HCT116 (cell line): ENCODE results near the gene ABCG1. TPM values are rescaled to one million over a fixed set of nuclear protein-coding genes. Genes with fewer than 3 reads are reported as not detected.

Experiments used
- ATAC-seq: fragments of 200-7000 bp; cut with Tn5 transposase; 2 replicates; pipeline ENCODE4 v1.9.1; 2020; ENCODE audit warnings: mild to moderate bottlenecking, moderate library complexity
- BruUV-seq: library from RNA; stranded (reverse); fragments of 400-500 nt; replicated peaks from 2 replicates; lab custom pipeline; 2021; lab: Mats Ljungman, UMichigan
- CTCF ChIA-PET: fragments of 300-600 bp; sonication (Branson Sonifier 250); formaldehyde crosslinking; loops from one replicate; lab custom pipeline; 2021; ENCODE audit warnings: antibody characterized with exemption; lab: Charles Lee
- POLR2A ChIA-PET: fragments of 300-600, 350-600 bp; sonication (Branson Sonifier 250); formaldehyde crosslinking; loops from one replicate; lab custom pipeline; 2021; ENCODE audit warnings: antibody characterized with exemption; lab: Charles Lee
- RAD21 ChIA-PET, 2 experiments: fragments of 300-600 bp; sonication (Branson Sonifier 250); formaldehyde crosslinking; loops; one replicate each; lab custom pipeline; 2023; ENCODE audit warnings: low total read pairs in 2 of 2; ENCODE audit not compliant: uncharacterized antibody in 2 of 2, unreplicated experiment in 2 of 2, low non-redundant PET in 1 of 2; lab: Charles Lee
- DNase-seq: peaks from one replicate; pipeline ENCODE4 v3.0.0-alpha.2; 2010; ENCODE audit warnings: low read depth, low spot score
- H2AFZ ChIP-seq: fragments of 200-600 bp; shearing (Covaris generic), sonication (generic); 2 replicates; pipeline ENCODE4 v1.6.1; 2017; ENCODE audit warnings: low read depth, mixed run types, mixed read lengths, antibody characterized with exemption, low read length; ENCODE audit not compliant: poor library complexity, severe bottlenecking
- H3K27ac ChIP-seq: 2 replicates; pipeline ENCODE4 v1.5.1; 2012; ENCODE audit warnings: low read depth, low read length
- H3K27me3 ChIP-seq: fragments of 200-600 bp; sonication (generic); 2 replicates; pipeline ENCODE4 v1.6.1; 2016; ENCODE audit warnings: mixed run types, low read length, mixed read lengths; ENCODE audit not compliant: insufficient read depth
- H3K36me3 ChIP-seq, 2 experiments: fragments of 200-500 bp in 1 of 2; fragments of 200-600 bp in 1 of 2; sonication (Bioruptor generic) in 1 of 2; sonication (generic) in 1 of 2; 2 replicates each; pipeline versions ENCODE4 v1.5.1 to v1.6.1; 2014 to 2016; ENCODE audit warnings: low read length in 2 of 2, inconsistent platforms in 1 of 2, mixed read lengths in 1 of 2, mixed run types in 1 of 2; ENCODE audit not compliant: insufficient read depth in 2 of 2, control insufficient read depth in 1 of 2
- H3K4me1 ChIP-seq, 2 experiments: fragments of 200-600 bp in 1 of 2; sonication (generic) in 1 of 2; 2 replicates each; pipeline versions ENCODE4 v1.5.1 to v1.6.1; 2012 to 2017; ENCODE audit warnings: low read length in 2 of 2, inconsistent platforms in 1 of 2, mild to moderate bottlenecking in 1 of 2, mixed read lengths in 1 of 2, mixed run types in 1 of 2, moderate library complexity in 1 of 2; ENCODE audit not compliant: insufficient read depth in 2 of 2, control insufficient read depth in 1 of 2
- H3K4me2 ChIP-seq: fragments of 200-600 bp; sonication (generic); 2 replicates; pipeline ENCODE4 v1.6.1; 2017; ENCODE audit warnings: mixed run types, low read length, mixed read lengths
- H3K4me3 ChIP-seq, 2 experiments: fragments of 200-600 bp in 1 of 2; sonication (generic) in 1 of 2; replicated peaks in 1 of 2; 2 replicates each; pipeline ENCODE4 v1.5.1; 2011 to 2016; ENCODE audit warnings: low read length in 2 of 2, control low read depth in 1 of 2, low read depth in 1 of 2, mild to moderate bottlenecking in 1 of 2, mixed read lengths in 1 of 2, mixed run types in 1 of 2
- H3K79me2 ChIP-seq: fragments of 200-600 bp; sonication (generic); 2 replicates; pipeline ENCODE4 v1.6.1; 2017; ENCODE audit warnings: mild to moderate bottlenecking, mixed run types, low read length, moderate library complexity, mixed read lengths; ENCODE audit not compliant: insufficient read depth
- H3K9ac ChIP-seq: fragments of 200-600 bp; sonication (generic); 2 replicates; pipeline ENCODE4 v1.6.1; 2016; ENCODE audit warnings: low read length, mixed read lengths
- H3K9me2 ChIP-seq: fragments of 200-600 bp; sonication (generic), shearing (Covaris generic); 2 replicates; pipeline ENCODE4 v1.6.1; 2017; ENCODE audit warnings: mixed run types, mild to moderate bottlenecking, moderate library complexity; ENCODE audit not compliant: insufficient read depth
- H3K9me3 ChIP-seq, 2 experiments: fragments of 200-500 bp in 1 of 2; fragments of 200-600 bp in 1 of 2; sonication (Bioruptor generic) in 1 of 2; sonication (generic) in 1 of 2; 2 replicates each; pipeline ENCODE4 v1.6.1; 2014 to 2017; ENCODE audit warnings: low read length in 2 of 2, mixed read lengths in 2 of 2, inconsistent platforms in 1 of 2, low read depth in 1 of 2, mild to moderate bottlenecking in 1 of 2, mixed run types in 1 of 2, moderate library complexity in 1 of 2; ENCODE audit not compliant: control insufficient read depth in 1 of 2, insufficient read depth in 1 of 2
- H4K20me1 ChIP-seq: fragments of 200-600 bp; sonication (generic), shearing (Covaris generic); 2 replicates; pipeline ENCODE4 v1.6.1; 2017; ENCODE audit warnings: mixed run types, mild to moderate bottlenecking, moderate library complexity; ENCODE audit not compliant: insufficient read depth
- ELF1 ChIP-seq: IDR thresholded peaks from 2 replicates; pipeline ENCODE4 v1.6.1; 2012; ENCODE audit warnings: low read depth, borderline replicate concordance
- EZH2 ChIP-seq: fragments of 200-600 bp; sonication (generic); IDR thresholded peaks from 2 replicates; pipeline ENCODE4 v1.6.1; 2017; ENCODE audit warnings: antibody characterized with exemption, mixed run types
- FOSL1 ChIP-seq: IDR thresholded peaks from 2 replicates; pipeline ENCODE4 v1.6.1; 2012; ENCODE audit warnings: low read depth
- POLR2AphosphoS5 ChIP-seq: IDR thresholded peaks from 2 replicates; pipeline ENCODE4 v1.6.1; 2011; ENCODE audit warnings: mild to moderate bottlenecking, low read depth, low read length, moderate library complexity
- RAD21 ChIP-seq: IDR thresholded peaks from 2 replicates; pipeline ENCODE4 v1.6.1; 2012; ENCODE audit warnings: low read depth, mild to moderate bottlenecking
- SIN3A ChIP-seq: IDR thresholded peaks from 2 replicates; pipeline ENCODE4 v1.6.1; 2012; ENCODE audit warnings: low read depth
- SRF ChIP-seq: IDR thresholded peaks from 2 replicates; pipeline ENCODE4 v1.6.1; 2012; ENCODE audit warnings: low read depth
- TCF7L2 ChIP-seq: IDR thresholded peaks from 2 replicates; pipeline ENCODE4 v1.7.0; 2011; ENCODE audit warnings: borderline replicate concordance, inconsistent platforms; ENCODE audit not compliant: insufficient read depth, insufficient read length; ENCODE audit errors: extremely low read depth
- ZNF274 ChIP-seq: fragments of 200-500 bp; sonication (Bioruptor generic); IDR thresholded peaks from 2 replicates; pipeline ENCODE4 v1.6.1; 2014; ENCODE audit warnings: mild to moderate bottlenecking, low read depth, low read length, inconsistent platforms
- intact Hi-C: fragments of 100-400 bp; cut with micrococcal nuclease; formaldehyde crosslinking; loops from 2 replicates; pipeline ENCODE4 v1.10.0; 2022
- total RNA-seq: library from RNA; stranded (reverse); gene quantifications from one replicate; pipeline ENCODE4 v1.2.1, GENCODE V29; 2021; ENCODE audit not compliant: unreplicated experiment
- TF ChIP-seq, protein P1 (sequence below), 3 experiments: fragments of 200-600 bp in 1 of 3; sonication (generic) in 1 of 3; IDR thresholded peaks in 2 of 3; conservative IDR thresholded peaks in 1 of 3; 2 replicates each; pipeline ENCODE4 v1.5.1; 2012 to 2017; ENCODE audit warnings: low read depth in 2 of 3, low read length in 2 of 3, antibody characterized with exemption in 1 of 3, borderline replicate concordance in 1 of 3, control low read depth in 1 of 3, mild to moderate bottlenecking in 1 of 3, mixed read lengths in 1 of 3, mixed run types in 1 of 3, moderate library complexity in 1 of 3; ENCODE audit not compliant: insufficient read depth in 1 of 3
- TF ChIP-seq, protein P2 (sequence below): IDR thresholded peaks from 2 replicates; pipeline ENCODE4 v1.6.1; 2011; ENCODE audit warnings: mild to moderate bottlenecking, low read length, moderate library complexity; ENCODE audit not compliant: insufficient replicate concordance; ENCODE audit errors: extremely low read depth

The ABCG1 gene
- total RNA-seq, 1 experiment from 2014 or later: 1.6 TPM

DNA sequence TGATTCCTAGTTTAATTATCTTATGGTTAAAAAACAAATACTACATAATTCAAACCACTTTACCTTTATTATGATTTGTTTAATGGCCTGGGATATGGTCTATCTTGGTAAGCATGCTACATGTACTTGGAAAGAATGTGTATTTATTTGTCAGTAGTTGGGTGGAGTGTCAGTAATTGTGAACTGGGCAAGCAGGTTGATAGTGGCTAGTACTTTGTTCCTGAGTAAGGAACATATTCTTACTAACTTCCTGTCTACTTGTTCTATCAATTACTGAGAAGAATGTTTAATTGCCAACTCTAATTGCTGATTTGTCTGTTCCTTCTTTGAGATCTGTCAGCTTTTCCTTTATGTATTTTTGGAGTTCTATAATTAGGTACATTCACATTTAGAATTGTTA, 49.2 kb upstream of the ABCG1 start:
- intact Hi-C loops: no loop called here
- Histone ChIP-seq H2AFZ (peak overlapping the region; percentile 69), H3K9me3 (no peaks in the 10 kb centered on the region), H3K4me2 (no peak overlapping the region), H3K4me1 (peaks cover 8 to 26% of the 10 kb centered on the region in 2 experiments; a peak in 3 of 4 replicates), H3K27ac (no peak overlapping the region), H4K20me1 (no peaks in the 10 kb centered on the region), H3K9me2 (no peaks in the 10 kb centered on the region), H3K79me2 (no peaks in the 10 kb centered on the region), H3K27me3 (no peaks in the 10 kb centered on the region), H3K4me3 (no peak overlapping the region), H3K9ac (no peak overlapping the region), H3K36me3 (no peaks in the 10 kb centered on the region)
- TF ChIP-seq FOSL1 (no peak), ELF1 (no peak), EZH2 (no peak), POLR2AphosphoS5 (no peak), SIN3A (no peak), RAD21 (no peak), TCF7L2 (no peak), SRF (no peak), ZNF274 (no peak)
- TF ChIP-seq, protein P1, sequence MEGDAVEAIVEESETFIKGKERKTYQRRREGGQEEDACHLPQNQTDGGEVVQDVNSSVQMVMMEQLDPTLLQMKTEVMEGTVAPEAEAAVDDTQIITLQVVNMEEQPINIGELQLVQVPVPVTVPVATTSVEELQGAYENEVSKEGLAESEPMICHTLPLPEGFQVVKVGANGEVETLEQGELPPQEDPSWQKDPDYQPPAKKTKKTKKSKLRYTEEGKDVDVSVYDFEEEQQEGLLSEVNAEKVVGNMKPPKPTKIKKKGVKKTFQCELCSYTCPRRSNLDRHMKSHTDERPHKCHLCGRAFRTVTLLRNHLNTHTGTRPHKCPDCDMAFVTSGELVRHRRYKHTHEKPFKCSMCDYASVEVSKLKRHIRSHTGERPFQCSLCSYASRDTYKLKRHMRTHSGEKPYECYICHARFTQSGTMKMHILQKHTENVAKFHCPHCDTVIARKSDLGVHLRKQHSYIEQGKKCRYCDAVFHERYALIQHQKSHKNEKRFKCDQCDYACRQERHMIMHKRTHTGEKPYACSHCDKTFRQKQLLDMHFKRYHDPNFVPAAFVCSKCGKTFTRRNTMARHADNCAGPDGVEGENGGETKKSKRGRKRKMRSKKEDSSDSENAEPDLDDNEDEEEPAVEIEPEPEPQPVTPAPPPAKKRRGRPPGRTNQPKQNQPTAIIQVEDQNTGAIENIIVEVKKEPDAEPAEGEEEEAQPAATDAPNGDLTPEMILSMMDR (IDR thresholded peaks at IDR 0.05 in 2 of 3, conservative IDR thresholded peaks at IDR 0.05 in 1 of 3; ENCODE audit: borderline replicate concordance in 1 of 3, insufficient read depth in 1 of 3, low read depth in 2 of 3, low read length in 2 of 3): no peak
- TF ChIP-seq, protein P2, sequence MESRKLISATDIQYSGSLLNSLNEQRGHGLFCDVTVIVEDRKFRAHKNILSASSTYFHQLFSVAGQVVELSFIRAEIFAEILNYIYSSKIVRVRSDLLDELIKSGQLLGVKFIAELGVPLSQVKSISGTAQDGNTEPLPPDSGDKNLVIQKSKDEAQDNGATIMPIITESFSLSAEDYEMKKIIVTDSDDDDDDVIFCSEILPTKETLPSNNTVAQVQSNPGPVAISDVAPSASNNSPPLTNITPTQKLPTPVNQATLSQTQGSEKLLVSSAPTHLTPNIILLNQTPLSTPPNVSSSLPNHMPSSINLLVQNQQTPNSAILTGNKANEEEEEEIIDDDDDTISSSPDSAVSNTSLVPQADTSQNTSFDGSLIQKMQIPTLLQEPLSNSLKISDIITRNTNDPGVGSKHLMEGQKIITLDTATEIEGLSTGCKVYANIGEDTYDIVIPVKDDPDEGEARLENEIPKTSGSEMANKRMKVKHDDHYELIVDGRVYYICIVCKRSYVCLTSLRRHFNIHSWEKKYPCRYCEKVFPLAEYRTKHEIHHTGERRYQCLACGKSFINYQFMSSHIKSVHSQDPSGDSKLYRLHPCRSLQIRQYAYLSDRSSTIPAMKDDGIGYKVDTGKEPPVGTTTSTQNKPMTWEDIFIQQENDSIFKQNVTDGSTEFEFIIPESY: no peak
- ChIA-PET CTCF (no interaction called here), RAD21 (no interaction called here), POLR2A (no interaction called here)
- ATAC-seq (no peak), DNase-seq (no peak)
- BruUV-seq: no TSS peak
